GM23338 (cell line): Measurements from ENCODE around the gene KRTAP5-1. TPM values are rescaled to one million over a fixed set of nuclear protein-coding genes. Genes with fewer than 3 reads are reported as not detected.
A peak's percentile ranks its signal among the peaks of the same experiment; 100 is the strongest.

Source experiments
- ATAC-seq: fragments of 200-7000 bp; cut with Tn5 transposase; 3 replicates; pipeline ENCODE4 v1.9.1; 2020
- DNase-seq: peaks from one replicate; pipeline ENCODE4 v3.0.0-alpha.2; 2015; ENCODE audit warnings: low spot score
- H2AFZ ChIP-seq: fragments of 200-600 bp; sonication (generic); 2 replicates; pipeline ENCODE4 v1.8.0; 2016; ENCODE audit warnings: antibody characterized with exemption, mild to moderate bottlenecking, moderate library complexity
- H3F3A ChIP-seq: fragments of 200-600 bp; sonication (generic); replicated peaks from 2 replicates; pipeline ENCODE4 v1.8.0; 2017; ENCODE audit warnings: antibody characterized with exemption, mixed run types, low read depth
- H3K27ac ChIP-seq: fragments of 200-600 bp; sonication (generic); 2 replicates; pipeline ENCODE4 v1.6.1; 2016; ENCODE audit warnings: low read depth
- H3K27me3 ChIP-seq: fragments of 200-600 bp; sonication (generic); 2 replicates; pipeline ENCODE4 v1.8.0; 2016; ENCODE audit warnings: mild to moderate bottlenecking, mixed run types, moderate library complexity; ENCODE audit not compliant: insufficient read depth
- H3K36me3 ChIP-seq: fragments of 200-600 bp; sonication (generic); 2 replicates; pipeline ENCODE4 v1.8.0; 2016; ENCODE audit warnings: mild to moderate bottlenecking; ENCODE audit not compliant: insufficient read depth
- H3K4me1 ChIP-seq: fragments of 200-600 bp; sonication (generic); 2 replicates; pipeline ENCODE4 v1.8.0; 2016; ENCODE audit warnings: mild to moderate bottlenecking, moderate library complexity; ENCODE audit not compliant: insufficient read depth
- H3K4me2 ChIP-seq: fragments of 200-600 bp; sonication (generic); 2 replicates; pipeline ENCODE4 v1.7.1; 2017; ENCODE audit warnings: mixed run types
- H3K4me3 ChIP-seq: fragments of 200-600 bp; sonication (generic); 2 replicates; pipeline ENCODE4 v1.6.1; 2016; ENCODE audit warnings: mixed run types
- H3K79me2 ChIP-seq: fragments of 200-600 bp; sonication (generic); replicated peaks from 2 replicates; pipeline ENCODE4 v1.8.0; 2017; ENCODE audit warnings: mild to moderate bottlenecking; ENCODE audit not compliant: insufficient read depth
- H3K9me2 ChIP-seq: fragments of 200-600 bp; sonication (generic); 2 replicates; pipeline ENCODE4 v1.8.0; 2017; ENCODE audit not compliant: insufficient read depth
- H4K20me1 ChIP-seq: fragments of 200-600 bp; sonication (generic); replicated peaks from 2 replicates; pipeline ENCODE4 v1.8.0; 2017; ENCODE audit warnings: mild to moderate bottlenecking; ENCODE audit not compliant: insufficient read depth
- H3K27ac Mint-ChIP-seq: 2 replicates; pipeline ENCODE4 v1.8.0; 2020; ENCODE audit warnings: inconsistent platforms, mild to moderate bottlenecking, moderate library complexity, mixed read lengths
- H3K27me3 Mint-ChIP-seq: 3 replicates; pipeline ENCODE4 v1.8.0; 2022; ENCODE audit warnings: low read depth, mild to moderate bottlenecking, moderate library complexity, mixed read lengths, inconsistent platforms; ENCODE audit not compliant: insufficient read depth, poor library complexity
- H3K36me3 Mint-ChIP-seq: 3 replicates; pipeline ENCODE4 v1.8.0; 2021; ENCODE audit warnings: low read depth, mild to moderate bottlenecking, inconsistent platforms, moderate library complexity, mixed read lengths
- H3K4me1 Mint-ChIP-seq: 3 replicates; pipeline ENCODE4 v1.8.0; 2020; ENCODE audit warnings: mild to moderate bottlenecking, inconsistent platforms, mixed read lengths
- H3K4me3 Mint-ChIP-seq: 3 replicates; pipeline ENCODE4 v1.8.0; 2021; ENCODE audit warnings: moderate library complexity, mild to moderate bottlenecking, inconsistent platforms, mixed read lengths
- H3K9me3 Mint-ChIP-seq: 3 replicates; pipeline ENCODE4 v1.8.0; 2020; ENCODE audit warnings: moderate library complexity, mild to moderate bottlenecking, inconsistent platforms, mixed read lengths
- CTCF ChIP-seq, 2 experiments: fragments of 200-600 bp in 1 of 2; sonication (generic) in 1 of 2; conservative IDR thresholded peaks; 2 replicates each; pipeline versions ENCODE4 v1.5.1 to v1.6.1; 2016 to 2017; ENCODE audit warnings: antibody characterized with exemption in 2 of 2, low read depth in 2 of 2, mild to moderate bottlenecking in 2 of 2, moderate library complexity in 1 of 2
- ZNF462 ChIP-seq: fragments of 250-450 bp; sonication (Bioruptor Pico); IDR thresholded peaks from 2 replicates; pipeline ENCODE4 v1.5.0; 2020; ENCODE audit warnings: mild to moderate bottlenecking, moderate library complexity
- polyA plus RNA-seq: library from polyadenylated mRNA; unstranded; fragments of >200 nt; fragmentation: Nextera tagmentation; extraction: Ambion mirVana; gene quantifications from 2 replicates; pipeline ENCODE4 v1.2.1, GENCODE V29; 2016
- total RNA-seq: library from RNA; depleted of rRNA; stranded (reverse); fragments of >200 nt; shearing (Covaris generic); gene quantifications from 2 replicates; pipeline ENCODE4 v1.2.3, GENCODE V29; 2014

The KRTAP5-1 gene
- total and polyA plus RNA-seq, 2 experiments from 2014 or later, result not detected

- no peak overlapping the region for H3K27ac ChIP-seq
- peaks cover 33% of the 10 kb centered on the region for H3K4me1 ChIP-seq
- peaks cover 18% of the 10 kb centered on the region; the same call in 2 of the 3 replicates for H3K4me1 Mint-ChIP-seq
- no peaks in the 10 kb centered on the region for H3K79me2 ChIP-seq
- no peak overlapping the region for H3K27ac Mint-ChIP-seq
- H3K4me3 Mint-ChIP-seq, result no peak overlapping the region
- H3K27me3 Mint-ChIP-seq, result peaks cover 41% of the 10 kb centered on the region
- no peaks in the 10 kb centered on the region for H3K9me2 ChIP-seq
- H3F3A ChIP-seq, result no peaks in the 10 kb centered on the region
- no peaks in the 10 kb centered on the region for H4K20me1 ChIP-seq
- H3K4me2 ChIP-seq, result no peak overlapping the region
- no peak overlapping the region for H2AFZ ChIP-seq
- H3K9me3 Mint-ChIP-seq, result no peaks in the 10 kb centered on the region
- H3K36me3 ChIP-seq, result no peaks in the 10 kb centered on the region
- H3K27me3 ChIP-seq, result peaks cover 26% of the 10 kb centered on the region
- ATAC-seq (no peak), DNase-seq (no peak)
- H3K36me3 Mint-ChIP-seq, result no peaks in the 10 kb centered on the region
- TF ChIP-seq CTCF (conservative IDR thresholded peaks at IDR 0.05; ENCODE audit: low read depth in 2 of 2), result 0 out of 4 replicates have a peak, but pooled peaks of 1 of the 2 experiments have one; percentile 19
- TF ChIP-seq ZNF462 (CRISPR knock-in tag), result no peak
- H3K4me3 ChIP-seq, result no peak overlapping the region
These were observed 24.3 kb downstream of the KRTAP5-1 start for GRCh38 chr11:1560649-1561251.
